Dendritic cell treated with granulocyte-macrophage colony-stimulating factor and Interleukin-4, amounts not matched to agents 40 ng/mL and 50 ng/mL, for 4 days (primary cell): ENCODE measurements around the gene SKAP2.

Experiments
- H3K27ac Mint-ChIP-seq: one replicate; pipeline ENCODE4 v1.8.0; 2022; ENCODE audit warnings: mild to moderate bottlenecking, mixed read lengths
- H3K27me3 Mint-ChIP-seq: one replicate; pipeline ENCODE4 v1.8.0; 2022; ENCODE audit warnings: mild to moderate bottlenecking, mixed read lengths
- H3K36me3 Mint-ChIP-seq: one replicate; pipeline ENCODE4 v1.8.0; 2022; ENCODE audit warnings: low read depth, mixed read lengths
- H3K4me1 Mint-ChIP-seq: one replicate; pipeline ENCODE4 v1.8.0; 2022; ENCODE audit warnings: low read depth, mixed read lengths
- H3K4me3 Mint-ChIP-seq: one replicate; pipeline ENCODE4 v1.8.0; 2022; ENCODE audit warnings: mild to moderate bottlenecking, moderate library complexity, mixed read lengths
- H3K9me3 Mint-ChIP-seq: one replicate; pipeline ENCODE4 v1.8.0; 2022; ENCODE audit warnings: mixed read lengths
- intact Hi-C: fragments of 100-400 bp; cut with micrococcal nuclease; formaldehyde crosslinking; loops from one replicate; pipeline ENCODE4 v1.15.0; 2022

SKAP2 gene

DNA sequence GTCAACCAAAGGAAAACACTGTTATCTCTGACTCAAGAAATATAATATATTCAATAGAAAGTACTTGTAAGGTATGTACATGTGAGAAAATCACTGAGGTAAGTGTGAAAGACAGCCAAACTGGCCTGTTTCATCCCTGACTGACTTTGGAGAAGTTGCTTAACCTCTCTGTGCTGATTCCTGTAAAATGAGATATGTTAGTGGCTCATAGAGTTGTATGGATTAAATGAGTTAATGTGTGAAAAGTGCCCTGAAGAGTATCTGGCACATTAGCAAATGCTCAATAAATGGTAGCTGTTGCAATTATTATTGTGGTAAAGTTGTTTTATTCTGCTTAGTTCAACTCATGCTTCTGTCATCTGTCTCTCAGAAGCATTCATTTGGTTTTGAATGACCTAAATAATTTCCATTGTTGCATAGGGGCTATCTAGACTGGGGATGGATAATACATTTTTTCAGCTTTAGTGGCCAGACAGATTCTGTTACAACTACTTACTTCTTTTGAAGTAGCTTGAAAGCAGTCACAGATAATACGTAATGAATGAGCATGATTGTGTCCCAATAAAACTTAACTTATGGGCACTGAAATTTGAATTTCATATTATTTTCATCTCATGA is 84.3 kb downstream of the SKAP2 start:
- Mint-ChIP-seq H3K27me3 (no peaks in the 10 kb centered on the region), H3K27ac (no peak overlapping the region)

DNA sequence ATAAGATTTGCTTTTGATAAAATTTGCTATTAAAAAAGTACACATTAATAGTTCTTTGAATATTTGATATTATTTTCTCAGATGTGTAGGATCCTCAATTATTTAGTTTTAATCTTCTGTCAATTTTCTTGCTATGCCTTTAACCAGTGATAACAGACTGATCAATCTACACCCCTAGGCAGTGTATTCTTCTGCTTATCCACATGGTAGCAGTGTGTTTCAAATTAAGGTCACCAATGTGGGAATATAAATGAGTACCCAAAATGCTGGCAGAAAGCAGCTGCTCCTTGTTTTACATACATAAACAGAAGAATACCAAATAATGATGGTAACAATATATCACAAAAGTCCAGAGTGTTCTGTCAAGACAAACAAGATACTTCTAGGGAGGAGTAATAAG is 87.0 kb downstream of the SKAP2 start:
- no peaks in the 10 kb centered on the region for H3K9me3 Mint-ChIP-seq
- intact Hi-C loops: no loop called here

More for the DNA sequence above, 84.3 kb downstream of the SKAP2 start:
- Mint-ChIP-seq H3K4me1 (peaks cover 5% of the 10 kb centered on the region), H3K4me3 (no peak overlapping the region), H3K36me3 (peaks cover 13% of the 10 kb centered on the region), H3K9me3 (no peaks in the 10 kb centered on the region)
- intact Hi-C loops: no loop called here

DNA sequence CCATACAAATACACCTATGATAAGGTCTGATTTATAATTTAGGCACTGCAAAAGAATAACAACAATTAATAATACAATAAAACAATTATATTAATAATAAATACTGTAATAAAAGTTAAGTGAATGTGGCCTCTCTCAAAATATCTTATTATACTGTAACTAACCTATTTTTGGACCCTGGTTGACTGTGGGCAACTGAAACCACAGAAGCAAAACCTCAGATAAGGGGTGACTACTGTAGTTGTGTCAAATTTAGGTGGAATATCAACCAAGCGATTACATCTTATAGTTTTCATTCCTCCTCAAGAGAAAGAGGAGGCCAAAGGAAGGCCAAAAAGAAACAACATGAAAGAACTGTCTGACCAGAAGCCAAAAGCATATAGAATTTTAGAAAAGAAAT is 103.9 kb downstream of the SKAP2 start:
- Mint-ChIP-seq H3K4me3 (no peak overlapping the region), H3K9me3 (no peaks in the 10 kb centered on the region), H3K4me1 (no peaks in the 10 kb centered on the region), H3K36me3 (peaks cover 24% of the 10 kb centered on the region), H3K27ac (no peak overlapping the region), H3K27me3 (no peaks in the 10 kb centered on the region)
- intact Hi-C loops: no loop called here

More for the DNA sequence above, 87.0 kb downstream of the SKAP2 start:
- Mint-ChIP-seq H3K27me3 (no peaks in the 10 kb centered on the region), H3K27ac (no peak overlapping the region), H3K4me3 (no peak overlapping the region), H3K4me1 (peaks cover 5% of the 10 kb centered on the region), H3K36me3 (peaks cover 15% of the 10 kb centered on the region)

DNA sequence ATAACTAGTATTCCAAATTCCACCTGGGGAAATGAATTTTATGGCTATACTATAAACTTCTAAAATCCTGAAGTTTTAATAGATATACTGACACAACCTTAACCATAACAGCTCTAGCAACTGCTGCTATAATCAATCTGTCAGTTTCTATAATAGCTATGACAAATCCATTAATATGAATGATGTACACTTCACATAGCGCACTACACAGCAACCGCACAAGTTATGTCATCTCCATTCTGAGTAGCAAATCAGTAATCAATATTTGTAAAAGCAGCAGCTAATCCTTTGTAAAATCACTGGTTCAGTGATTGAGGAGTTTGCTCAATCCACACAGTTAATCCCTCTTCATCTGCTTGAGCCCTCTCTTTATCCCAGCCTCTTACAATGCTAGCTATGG is 105.3 kb downstream of the SKAP2 start:
- no peak overlapping the region for H3K27ac Mint-ChIP-seq

DNA sequence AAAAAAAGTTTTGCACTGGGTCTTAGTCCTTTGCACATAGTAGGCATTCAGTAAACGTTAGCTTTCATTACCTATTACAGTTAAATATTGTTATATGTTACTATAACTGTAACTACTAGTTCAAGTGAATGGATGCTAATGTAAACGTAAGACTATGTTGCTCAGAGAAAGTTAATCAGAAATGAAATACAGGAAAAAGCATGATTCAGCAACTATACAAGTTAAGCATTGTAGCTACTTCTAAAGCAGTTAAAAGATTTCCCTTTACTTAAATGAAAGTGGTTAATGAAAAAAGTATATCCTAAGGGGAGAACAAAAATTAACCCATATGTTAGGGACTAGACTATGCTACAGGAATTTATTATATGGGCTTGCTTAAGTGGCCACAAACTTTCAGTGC is 121.2 kb downstream of the SKAP2 start:
- no peak overlapping the region for H3K4me3 Mint-ChIP-seq
- no peaks in the 10 kb centered on the region for H3K9me3 Mint-ChIP-seq
- intact Hi-C loops: no loop called here
- no peaks in the 10 kb centered on the region for H3K4me1 Mint-ChIP-seq
- H3K27ac Mint-ChIP-seq: no peak overlapping the region
- no peaks in the 10 kb centered on the region for H3K27me3 Mint-ChIP-seq
- H3K36me3 Mint-ChIP-seq: peaks cover 17% of the 10 kb centered on the region

More for the DNA sequence above, 105.3 kb downstream of the SKAP2 start:
- intact Hi-C loops: no loop called here
- H3K36me3 Mint-ChIP-seq: peaks cover 24% of the 10 kb centered on the region
- H3K9me3 Mint-ChIP-seq: no peaks in the 10 kb centered on the region
- H3K27me3 Mint-ChIP-seq: no peaks in the 10 kb centered on the region
- no peaks in the 10 kb centered on the region for H3K4me1 Mint-ChIP-seq
- H3K4me3 Mint-ChIP-seq: no peak overlapping the region

DNA sequence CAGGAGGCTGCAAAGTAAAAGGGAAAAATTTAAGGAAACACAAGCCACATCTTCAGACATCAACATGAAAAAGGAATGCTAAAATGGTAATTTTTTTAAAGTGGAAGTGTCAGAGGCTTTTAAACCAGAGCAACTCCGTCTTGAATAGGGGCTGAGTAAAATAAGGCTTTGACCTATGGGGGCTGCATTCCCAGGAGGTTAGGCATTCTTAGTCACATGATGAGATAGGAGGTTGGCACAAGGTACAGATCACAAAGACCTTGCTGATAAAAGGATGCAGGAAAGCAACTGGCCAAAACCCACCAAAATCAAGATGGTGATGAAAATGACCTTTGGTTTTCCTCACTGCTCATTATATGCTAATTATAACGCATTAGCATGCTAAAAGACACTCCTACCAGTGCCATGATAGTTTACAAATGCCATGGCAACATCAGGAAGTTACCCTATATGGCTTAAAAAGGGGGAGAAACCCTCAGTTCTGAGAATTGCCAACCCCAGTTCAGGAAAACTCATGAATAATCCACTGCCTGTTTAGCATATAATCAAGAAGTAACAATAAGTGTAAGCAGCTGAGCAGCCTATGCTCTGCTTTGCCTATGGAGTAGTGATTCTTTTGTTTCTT is 128.3 kb downstream of the SKAP2 start:
- peaks cover 13% of the 10 kb centered on the region for H3K4me1 Mint-ChIP-seq
- intact Hi-C loops: no loop called here
- H3K27me3 Mint-ChIP-seq: no peaks in the 10 kb centered on the region
- H3K9me3 Mint-ChIP-seq: no peaks in the 10 kb centered on the region
- no peak overlapping the region for H3K27ac Mint-ChIP-seq
- H3K4me3 Mint-ChIP-seq: no peak overlapping the region
- peaks cover 55% of the 10 kb centered on the region for H3K36me3 Mint-ChIP-seq

DNA sequence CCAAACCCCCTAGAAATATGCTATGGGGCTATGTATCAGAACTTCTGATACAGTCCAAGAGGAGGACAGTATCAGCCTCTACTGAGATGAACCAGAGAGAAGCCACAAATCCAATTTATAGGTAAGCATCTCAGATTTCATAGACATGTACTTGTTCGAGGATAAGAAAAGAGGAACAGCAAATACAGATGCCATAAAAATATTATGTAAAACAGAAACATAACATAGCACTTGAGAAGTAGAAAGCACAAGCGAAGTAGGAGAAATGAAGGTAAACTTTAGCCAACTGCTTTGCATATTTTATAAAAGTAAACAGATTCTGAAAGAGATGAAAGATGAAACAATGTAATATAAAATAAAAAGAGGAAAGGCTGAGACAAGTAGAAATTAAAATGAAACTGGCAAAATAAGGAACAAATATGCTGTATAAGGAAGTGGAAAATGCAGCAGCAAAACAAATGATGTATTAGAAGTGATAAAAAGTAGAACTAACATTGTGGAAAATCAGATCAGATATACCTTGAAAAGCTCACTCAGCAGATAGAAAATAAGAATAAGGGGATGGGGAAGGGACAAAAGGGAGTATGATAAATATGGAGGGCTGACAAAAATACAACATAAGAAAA is 135.1 kb downstream of the SKAP2 start:
- Mint-ChIP-seq H3K36me3 (peaks cover 45% of the 10 kb centered on the region), H3K27ac (peak overlapping the region; percentile 88), H3K4me1 (peaks cover 25% of the 10 kb centered on the region), H3K4me3 (peak overlapping the region; percentile 50), H3K27me3 (no peaks in the 10 kb centered on the region), H3K9me3 (peaks cover 9% of the 10 kb centered on the region)
- intact Hi-C loops: no loop called here

DNA sequence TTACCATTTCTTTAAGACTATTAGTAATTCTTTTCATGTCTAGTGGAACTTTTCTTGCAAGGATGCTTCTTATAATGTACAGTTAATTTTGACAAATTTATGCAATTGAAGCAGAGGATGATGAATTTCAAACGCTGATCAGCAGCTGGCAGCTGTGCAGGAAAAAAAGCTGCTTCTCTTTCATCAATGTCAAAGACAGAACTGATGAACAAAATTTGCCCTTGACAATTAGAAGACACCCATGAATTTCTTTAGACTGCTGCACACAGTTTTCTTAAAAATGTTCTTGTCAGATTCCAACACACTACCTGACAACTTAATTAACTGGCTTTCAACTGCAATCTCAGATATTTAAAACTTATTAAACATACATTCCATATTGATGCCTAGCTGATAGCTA is 138.3 kb downstream of the SKAP2 start:
- no peak overlapping the region for H3K4me3 Mint-ChIP-seq
- peaks cover 9% of the 10 kb centered on the region for H3K9me3 Mint-ChIP-seq
- H3K27me3 Mint-ChIP-seq: no peaks in the 10 kb centered on the region
- no peak overlapping the region for H3K27ac Mint-ChIP-seq
- intact Hi-C loops: no loop called here
- H3K36me3 Mint-ChIP-seq: peaks cover 40% of the 10 kb centered on the region
- H3K4me1 Mint-ChIP-seq: peaks cover 25% of the 10 kb centered on the region

DNA sequence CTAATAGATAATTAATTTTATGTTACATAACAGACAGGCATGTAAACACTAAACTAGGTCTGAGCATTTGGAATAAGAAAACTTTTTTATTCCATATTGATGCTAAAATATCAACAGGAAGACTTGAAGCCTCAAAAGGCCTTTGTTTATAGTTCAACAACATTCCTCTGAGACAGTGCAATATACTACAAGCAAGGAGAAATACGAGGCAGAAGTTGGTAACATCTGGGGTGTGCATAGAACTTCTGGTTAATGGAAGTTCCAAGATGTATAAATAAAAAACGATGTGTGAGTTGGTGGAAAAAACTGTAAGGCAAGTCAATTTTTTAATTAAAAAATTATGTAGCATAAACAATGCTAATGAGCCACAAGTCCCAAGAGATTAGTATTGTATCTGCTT is 139.6 kb downstream of the SKAP2 start:
- peaks cover 25% of the 10 kb centered on the region for H3K4me1 Mint-ChIP-seq
- no peaks in the 10 kb centered on the region for H3K27me3 Mint-ChIP-seq
- no peak overlapping the region for H3K27ac Mint-ChIP-seq
- H3K9me3 Mint-ChIP-seq: peaks cover 8% of the 10 kb centered on the region
- H3K36me3 Mint-ChIP-seq: peaks cover 49% of the 10 kb centered on the region
- no peak overlapping the region for H3K4me3 Mint-ChIP-seq
- intact Hi-C loops: no loop called here

DNA sequence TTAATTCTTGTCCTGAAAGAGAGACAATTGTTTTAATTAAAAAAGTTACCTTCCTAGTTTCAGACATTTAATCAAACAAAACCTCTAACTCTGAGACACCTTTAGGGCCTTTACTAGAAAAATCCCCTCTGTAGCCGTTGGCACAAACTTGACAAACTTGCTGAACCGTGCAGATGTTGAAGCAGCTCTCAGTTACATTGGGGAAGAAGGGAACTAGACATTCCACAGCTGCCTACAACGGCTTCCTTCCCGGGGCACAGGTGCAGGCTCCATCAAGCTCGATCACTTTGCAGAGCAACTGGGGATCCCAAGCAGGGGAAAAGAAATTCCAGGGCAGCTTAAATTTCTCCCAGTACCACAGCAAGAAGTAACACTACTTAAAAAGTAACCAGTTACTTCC is 141.3 kb downstream of the SKAP2 start:
- peaks cover 53% of the 10 kb centered on the region for H3K36me3 Mint-ChIP-seq
- no peak overlapping the region for H3K27ac Mint-ChIP-seq
- peaks cover 11% of the 10 kb centered on the region for H3K4me1 Mint-ChIP-seq
- H3K9me3 Mint-ChIP-seq: no peaks in the 10 kb centered on the region
- H3K4me3 Mint-ChIP-seq: no peak overlapping the region
- intact Hi-C loops: no loop called here
- no peaks in the 10 kb centered on the region for H3K27me3 Mint-ChIP-seq

DNA sequence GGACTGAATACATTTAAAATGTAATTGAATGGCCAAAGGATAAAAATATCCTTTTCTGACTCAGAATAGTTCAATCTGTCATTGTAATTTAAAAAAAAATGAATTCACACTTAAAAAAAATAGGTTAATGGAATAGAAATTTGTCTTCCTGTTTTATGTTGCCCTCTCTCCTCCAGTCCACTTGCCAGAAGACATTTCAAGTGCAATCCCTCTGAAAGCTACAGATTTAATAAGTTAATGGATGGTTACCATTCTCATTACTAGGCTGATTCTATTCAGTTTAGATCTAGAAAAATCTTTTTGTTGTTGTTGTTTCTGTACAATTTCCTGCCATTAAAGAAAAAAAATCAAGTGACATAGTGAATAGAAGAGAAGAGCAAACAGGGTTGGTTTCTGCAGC is 142.9 kb downstream of the SKAP2 start:
- no peaks in the 10 kb centered on the region for H3K4me1 Mint-ChIP-seq

DNA sequence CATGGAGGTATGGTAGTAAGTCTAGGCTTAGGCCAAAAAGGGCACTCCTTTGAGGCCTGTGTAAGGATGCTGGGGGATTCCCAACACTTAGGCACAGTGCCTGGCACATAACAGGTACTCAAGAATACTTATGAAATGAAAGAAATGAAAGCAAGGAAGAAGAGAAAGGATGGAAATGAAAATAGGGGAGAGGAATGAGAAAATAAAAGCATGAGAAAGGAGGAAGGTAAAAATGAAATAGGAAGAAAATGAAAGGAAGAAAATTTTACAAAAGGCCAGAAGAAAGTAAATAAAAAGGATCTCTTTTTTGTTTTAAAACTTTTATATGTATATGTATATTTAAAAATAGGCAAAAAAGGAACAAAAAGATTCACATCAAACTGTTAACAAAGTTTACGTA is 146.3 kb downstream of the SKAP2 start:
- no peak overlapping the region for H3K4me3 Mint-ChIP-seq
- H3K27ac Mint-ChIP-seq: no peak overlapping the region
- no peaks in the 10 kb centered on the region for H3K4me1 Mint-ChIP-seq
- H3K36me3 Mint-ChIP-seq: peaks cover 59% of the 10 kb centered on the region
- no peaks in the 10 kb centered on the region for H3K27me3 Mint-ChIP-seq
- intact Hi-C loops: no loop called here
- H3K9me3 Mint-ChIP-seq: no peaks in the 10 kb centered on the region

More for the DNA sequence above, 142.9 kb downstream of the SKAP2 start:
- H3K36me3 Mint-ChIP-seq: peaks cover 59% of the 10 kb centered on the region
- H3K9me3 Mint-ChIP-seq: no peaks in the 10 kb centered on the region
- intact Hi-C loops: no loop called here
- no peaks in the 10 kb centered on the region for H3K27me3 Mint-ChIP-seq
- no peak overlapping the region for H3K4me3 Mint-ChIP-seq
- H3K27ac Mint-ChIP-seq: no peak overlapping the region

DNA sequence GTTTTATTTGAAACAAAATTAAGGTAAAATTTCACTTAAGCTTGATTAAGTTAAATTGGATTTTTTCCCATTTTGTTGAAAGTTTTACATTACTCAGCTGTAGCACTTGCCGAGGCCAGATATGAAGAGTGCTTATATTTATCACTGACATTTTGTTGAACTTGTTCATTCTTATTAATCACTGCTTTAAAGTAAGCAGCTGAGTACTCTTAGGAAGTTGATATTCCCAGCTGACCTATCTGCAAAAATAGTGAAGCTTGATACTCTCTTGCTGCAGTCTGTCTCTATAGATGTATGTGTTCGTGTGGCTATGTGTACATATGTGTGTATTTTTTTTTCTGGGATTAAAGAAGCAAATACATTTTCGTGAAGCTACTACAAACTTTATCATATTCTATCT is 150.0 kb downstream of the SKAP2 start:
- Mint-ChIP-seq H3K9me3 (no peaks in the 10 kb centered on the region), H3K36me3 (peaks cover 53% of the 10 kb centered on the region), H3K27ac (no peak overlapping the region), H3K4me3 (no peak overlapping the region), H3K27me3 (no peaks in the 10 kb centered on the region), H3K4me1 (peaks cover 10% of the 10 kb centered on the region)
- intact Hi-C loops: no loop called here

DNA sequence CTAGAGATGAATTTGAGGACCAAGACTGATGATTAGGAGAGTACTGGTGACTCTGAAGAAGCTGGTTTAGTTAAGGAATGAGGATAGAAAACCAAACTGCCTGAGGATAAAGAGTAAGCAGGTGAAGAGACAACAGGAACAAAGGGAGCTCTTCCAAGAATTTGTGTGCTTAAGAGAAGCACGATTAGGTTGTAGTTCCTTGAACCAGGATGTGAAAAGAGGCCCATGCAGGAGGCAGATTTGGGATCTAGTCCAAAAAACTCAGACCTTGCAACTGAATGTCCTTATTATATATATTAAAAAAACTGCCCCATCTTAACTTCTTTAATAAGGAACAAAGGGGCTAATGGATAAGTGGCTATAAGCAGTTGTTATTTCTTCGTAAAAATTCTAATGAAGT is 150.4 kb downstream of the SKAP2 start:
- Mint-ChIP-seq H3K9me3 (no peaks in the 10 kb centered on the region), H3K36me3 (peaks cover 49% of the 10 kb centered on the region), H3K4me1 (peaks cover 14% of the 10 kb centered on the region), H3K27me3 (no peaks in the 10 kb centered on the region), H3K4me3 (no peak overlapping the region), H3K27ac (no peak overlapping the region)
- intact Hi-C loops: no loop called here
